Endothelial cell of umbilical vein (primary cell): ENCODE measurements around the gene ZNF225.

Source experiments
- EZH2 ChIP-seq: IDR thresholded peaks from 2 replicates; pipeline ENCODE4 v1.6.1; 2012; ENCODE audit warnings: borderline replicate concordance, low read depth, mild to moderate bottlenecking, moderate library complexity, low read length, inconsistent platforms; ENCODE audit not compliant: severe bottlenecking
- JUN ChIP-seq: IDR thresholded peaks from 2 replicates; pipeline ENCODE4 v1.6.1; 2011; ENCODE audit warnings: borderline replicate concordance, low read depth; ENCODE audit not compliant: insufficient read length, insufficient read depth
- MAX ChIP-seq: IDR thresholded peaks from 2 replicates; pipeline ENCODE4 v1.6.1; 2011; ENCODE audit not compliant: insufficient read depth, insufficient read length
- MYC ChIP-seq: IDR thresholded peaks from one replicate; pipeline ENCODE4 v1.6.1; 2011; ENCODE audit warnings: mild to moderate bottlenecking, low read depth, low read length
- POLR2A ChIP-seq: IDR thresholded peaks from 2 replicates; pipeline ENCODE4 v1.6.1; 2012; ENCODE audit warnings: low read depth, mild to moderate bottlenecking, control low read depth, low read length
- POLR2AphosphoS5 ChIP-seq: IDR thresholded peaks from 2 replicates; pipeline ENCODE4 v1.6.1; 2012; ENCODE audit warnings: low read depth, mild to moderate bottlenecking, control low read depth, low read length, moderate library complexity; ENCODE audit not compliant: insufficient read depth
- TF ChIP-seq, protein P1 (sequence below), 2 donors: IDR thresholded peaks; 1 replicate in 1 of 2; 2 replicates in 1 of 2; pipeline ENCODE4 v1.5.1; 2011; ENCODE audit warnings: low read length in 2 of 2, mild to moderate bottlenecking in 2 of 2, moderate library complexity in 2 of 2, control low read depth in 1 of 2, inconsistent platforms in 1 of 2, low read depth in 1 of 2; ENCODE audit not compliant: insufficient read depth in 1 of 2; ENCODE audit errors: extremely low read depth in 1 of 2

DNA sequence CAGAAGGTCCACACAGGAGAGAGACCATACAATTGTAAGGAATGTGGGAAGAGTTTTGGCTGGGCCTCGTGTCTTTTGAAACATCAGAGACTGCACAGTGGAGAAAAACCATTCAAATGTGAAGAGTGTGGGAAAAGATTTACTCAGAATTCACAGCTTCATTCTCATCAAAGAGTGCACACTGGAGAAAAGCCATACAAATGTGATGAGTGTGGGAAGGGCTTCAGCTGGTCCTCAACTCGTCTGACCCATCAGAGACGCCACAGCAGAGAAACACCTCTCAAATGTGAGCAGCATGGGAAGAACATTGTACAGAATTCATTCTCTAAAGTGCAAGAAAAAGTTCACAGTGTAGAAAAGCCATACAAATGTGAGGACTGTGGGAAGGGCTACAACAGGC, 5.4 kb upstream of the ZNF225 start:
- TF ChIP-seq POLR2A (no peak), MAX (no peak), MYC (no peak), EZH2 (no peak), JUN (no peak), POLR2AphosphoS5 (no peak)
- TF ChIP-seq, protein P1, sequence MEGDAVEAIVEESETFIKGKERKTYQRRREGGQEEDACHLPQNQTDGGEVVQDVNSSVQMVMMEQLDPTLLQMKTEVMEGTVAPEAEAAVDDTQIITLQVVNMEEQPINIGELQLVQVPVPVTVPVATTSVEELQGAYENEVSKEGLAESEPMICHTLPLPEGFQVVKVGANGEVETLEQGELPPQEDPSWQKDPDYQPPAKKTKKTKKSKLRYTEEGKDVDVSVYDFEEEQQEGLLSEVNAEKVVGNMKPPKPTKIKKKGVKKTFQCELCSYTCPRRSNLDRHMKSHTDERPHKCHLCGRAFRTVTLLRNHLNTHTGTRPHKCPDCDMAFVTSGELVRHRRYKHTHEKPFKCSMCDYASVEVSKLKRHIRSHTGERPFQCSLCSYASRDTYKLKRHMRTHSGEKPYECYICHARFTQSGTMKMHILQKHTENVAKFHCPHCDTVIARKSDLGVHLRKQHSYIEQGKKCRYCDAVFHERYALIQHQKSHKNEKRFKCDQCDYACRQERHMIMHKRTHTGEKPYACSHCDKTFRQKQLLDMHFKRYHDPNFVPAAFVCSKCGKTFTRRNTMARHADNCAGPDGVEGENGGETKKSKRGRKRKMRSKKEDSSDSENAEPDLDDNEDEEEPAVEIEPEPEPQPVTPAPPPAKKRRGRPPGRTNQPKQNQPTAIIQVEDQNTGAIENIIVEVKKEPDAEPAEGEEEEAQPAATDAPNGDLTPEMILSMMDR (IDR thresholded peaks at IDR 0.05; ENCODE audit: extremely low read depth in 1 of 2, insufficient read depth in 1 of 2, low read depth in 1 of 2, low read length in 2 of 2): no peak
